ACC112 (cell line): ENCODE measurements around the gene ANKRD36B.
"Not testable (repeated sequence)": the region's sequence is repeated elsewhere in the genome, so short reads cannot be mapped to it uniquely, and the experiment has no call there.

Experiments used
- H2AFZ ChIP-seq: fragments of 200-600 bp; sonication (generic); one replicate; pipeline ENCODE4 v1.6.0; 2017; ENCODE audit warnings: antibody characterized with exemption, low read length; ENCODE audit not compliant: unreplicated experiment
- H3K27ac ChIP-seq: fragments of 200-600 bp; sonication (generic); 2 replicates; pipeline ENCODE4 v1.5.1; 2014; ENCODE audit warnings: low read depth, mild to moderate bottlenecking, antibody characterized with exemption, low read length, moderate library complexity
- H3K27me3 ChIP-seq: fragments of 200-600 bp; sonication (generic); 2 replicates; pipeline ENCODE4 v1.6.1; 2014; ENCODE audit warnings: mild to moderate bottlenecking, antibody characterized with exemption, low read length, moderate library complexity, mixed read lengths; ENCODE audit not compliant: insufficient read depth
- H3K36me3 ChIP-seq: fragments of 200-600 bp; sonication (generic); 2 replicates; pipeline ENCODE4 v1.6.1; 2016; ENCODE audit warnings: mild to moderate bottlenecking, antibody characterized with exemption, low read length, moderate library complexity, mixed read lengths; ENCODE audit not compliant: insufficient read depth
- H3K4me1 ChIP-seq: fragments of 200-600 bp; sonication (generic); one replicate; pipeline ENCODE4 v1.6.1; 2016; ENCODE audit warnings: low read length, mixed read lengths; ENCODE audit not compliant: insufficient read depth, unreplicated experiment, control insufficient read depth
- H3K4me3 ChIP-seq: fragments of 200-600 bp; sonication (generic); 2 replicates; pipeline ENCODE4 v1.5.1; 2014; ENCODE audit warnings: mild to moderate bottlenecking, low read depth, low read length
- H3K79me2 ChIP-seq: fragments of 200-600 bp; sonication (generic); one replicate; pipeline ENCODE4 v1.6.0; 2016; ENCODE audit warnings: low read length; ENCODE audit not compliant: control insufficient read depth, unreplicated experiment, insufficient read depth

Gene ANKRD36B

DNA sequence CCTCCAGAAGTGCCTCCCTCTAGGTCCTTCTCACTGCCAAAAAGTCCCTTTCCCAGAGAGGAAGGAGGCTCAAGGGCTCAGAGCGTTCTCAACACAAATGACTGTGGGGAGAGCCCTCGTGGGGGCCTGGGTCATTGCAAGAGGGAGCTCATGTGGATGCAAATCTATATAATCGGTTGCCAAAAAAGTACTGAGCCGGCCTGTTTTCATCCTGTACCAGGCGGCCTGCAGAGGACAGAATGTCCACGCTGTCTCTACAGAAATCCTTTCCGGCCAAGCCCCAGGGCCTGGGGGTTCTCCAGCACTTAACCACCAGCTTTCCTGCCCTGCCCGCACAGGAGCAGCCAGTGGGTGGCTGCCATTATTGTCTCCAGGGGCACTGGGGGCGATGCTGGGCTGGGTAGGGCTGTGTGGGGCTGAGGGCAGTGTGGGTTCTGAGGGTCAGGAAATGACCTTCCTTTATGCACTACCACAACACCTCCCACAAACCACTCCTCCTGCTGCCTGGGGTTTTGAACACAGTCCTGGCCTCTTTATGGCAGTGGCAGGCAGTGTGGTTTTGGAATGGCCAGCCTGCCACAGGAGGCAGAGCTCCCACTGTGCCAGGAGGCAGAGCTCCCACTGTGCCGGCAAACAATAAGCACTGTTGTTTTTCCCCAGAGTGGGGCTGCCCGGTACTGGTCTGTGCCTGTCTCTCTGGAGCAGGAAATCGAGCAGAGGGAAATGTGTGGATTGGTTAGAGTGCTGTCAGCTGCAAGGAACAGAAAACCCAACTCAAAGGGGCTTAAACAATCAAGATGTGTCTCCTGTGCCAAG, 16.1 kb upstream of the ANKRD36B start:
- not testable (repeated sequence) for H3K27me3 ChIP-seq, H3K27ac ChIP-seq, H3K79me2 ChIP-seq, H3K36me3 ChIP-seq, H2AFZ ChIP-seq, H3K4me1 ChIP-seq, H3K4me3 ChIP-seq

DNA sequence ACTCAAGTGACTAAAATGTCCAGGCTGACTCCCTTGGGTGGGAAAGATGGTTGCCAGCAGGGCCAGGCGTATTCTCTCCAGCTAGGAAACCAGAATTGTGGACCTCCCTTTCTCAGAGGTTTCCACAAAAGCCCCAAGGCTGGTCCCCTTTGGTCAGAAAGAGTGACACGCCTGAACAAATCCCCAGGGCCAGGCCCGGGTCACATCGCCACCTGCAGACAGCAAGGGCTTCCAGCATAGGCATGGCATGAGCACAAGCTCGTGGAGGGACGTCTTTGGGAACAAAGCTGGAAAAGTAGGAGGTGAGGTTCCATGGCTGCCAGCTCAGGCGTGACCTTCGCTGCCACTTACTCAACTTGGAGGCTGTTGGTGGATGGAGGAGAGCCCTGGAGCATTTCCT, 15.4 kb upstream of the ANKRD36B start:
- H3K27ac ChIP-seq, H3K36me3 ChIP-seq, H3K4me1 ChIP-seq, H3K79me2 ChIP-seq, H3K4me3 ChIP-seq, H3K27me3 ChIP-seq, H2AFZ ChIP-seq: not testable (repeated sequence)

DNA sequence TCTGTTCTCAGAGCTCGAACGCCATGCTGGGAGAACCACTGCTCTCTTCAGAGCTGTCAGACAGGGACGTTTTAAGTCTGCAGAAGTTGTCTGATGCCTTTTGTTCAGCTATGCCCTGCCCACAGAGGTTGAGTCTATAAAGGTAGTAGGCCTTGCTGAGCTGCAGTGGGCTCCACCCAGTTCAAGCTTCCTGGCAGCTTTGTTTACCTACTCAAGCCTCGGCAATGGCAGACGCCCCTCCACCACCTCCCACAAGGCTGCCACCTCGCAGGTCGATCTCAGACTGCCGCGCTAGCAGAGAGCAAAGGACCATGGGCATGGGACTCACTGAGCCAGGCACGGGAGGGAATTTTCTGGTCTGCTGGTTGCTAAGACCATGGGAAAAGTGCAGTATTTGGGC, 11.9 kb upstream of the ANKRD36B start:
- not testable (repeated sequence) for H2AFZ ChIP-seq, H3K36me3 ChIP-seq, H3K27ac ChIP-seq, H3K27me3 ChIP-seq, H3K4me1 ChIP-seq, H3K79me2 ChIP-seq, H3K4me3 ChIP-seq

DNA sequence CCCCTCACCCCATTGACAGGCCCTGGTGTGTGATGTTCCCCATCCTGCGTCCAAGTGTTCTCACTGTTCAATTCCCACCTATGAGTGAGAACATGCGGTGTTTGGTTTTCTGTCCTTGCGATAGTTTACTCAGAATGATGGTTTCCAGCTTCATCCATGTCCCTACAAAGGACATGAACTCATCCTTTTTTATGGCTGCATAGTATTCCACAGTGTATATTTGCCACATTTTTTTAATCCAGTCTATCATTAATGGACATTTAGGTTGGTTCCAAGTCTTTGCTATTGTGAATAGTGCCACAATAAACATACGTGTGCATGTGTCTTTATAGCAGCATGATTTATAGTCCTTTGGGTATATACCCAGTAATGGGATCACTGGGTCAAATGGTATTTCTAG, 6.5 kb upstream of the ANKRD36B start:
- H3K36me3 ChIP-seq, H3K27me3 ChIP-seq, H3K4me1 ChIP-seq, H3K27ac ChIP-seq, H3K79me2 ChIP-seq, H2AFZ ChIP-seq, H3K4me3 ChIP-seq: not testable (repeated sequence)

DNA sequence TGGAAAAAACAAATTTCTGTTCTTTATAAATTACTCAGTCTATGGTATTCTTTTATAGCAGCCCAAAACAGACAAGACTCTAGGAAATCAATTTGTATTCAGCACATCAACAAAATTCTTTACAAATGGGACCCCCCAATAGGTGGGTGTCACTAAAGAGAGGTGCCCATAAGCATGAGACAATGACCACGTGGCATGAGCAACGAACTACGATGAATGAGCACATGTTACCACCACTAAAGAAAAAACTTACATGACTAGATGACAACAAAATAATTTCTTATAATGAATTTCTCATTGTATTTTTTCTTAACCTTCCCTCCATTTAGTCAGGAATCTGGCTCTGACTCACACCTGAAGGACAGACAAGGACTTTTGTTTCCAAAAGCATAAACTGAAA, 3.8 kb upstream of the ANKRD36B start:
- H3K36me3 ChIP-seq, H2AFZ ChIP-seq, H3K27me3 ChIP-seq, H3K4me3 ChIP-seq, H3K4me1 ChIP-seq, H3K27ac ChIP-seq, H3K79me2 ChIP-seq: not testable (repeated sequence)

DNA sequence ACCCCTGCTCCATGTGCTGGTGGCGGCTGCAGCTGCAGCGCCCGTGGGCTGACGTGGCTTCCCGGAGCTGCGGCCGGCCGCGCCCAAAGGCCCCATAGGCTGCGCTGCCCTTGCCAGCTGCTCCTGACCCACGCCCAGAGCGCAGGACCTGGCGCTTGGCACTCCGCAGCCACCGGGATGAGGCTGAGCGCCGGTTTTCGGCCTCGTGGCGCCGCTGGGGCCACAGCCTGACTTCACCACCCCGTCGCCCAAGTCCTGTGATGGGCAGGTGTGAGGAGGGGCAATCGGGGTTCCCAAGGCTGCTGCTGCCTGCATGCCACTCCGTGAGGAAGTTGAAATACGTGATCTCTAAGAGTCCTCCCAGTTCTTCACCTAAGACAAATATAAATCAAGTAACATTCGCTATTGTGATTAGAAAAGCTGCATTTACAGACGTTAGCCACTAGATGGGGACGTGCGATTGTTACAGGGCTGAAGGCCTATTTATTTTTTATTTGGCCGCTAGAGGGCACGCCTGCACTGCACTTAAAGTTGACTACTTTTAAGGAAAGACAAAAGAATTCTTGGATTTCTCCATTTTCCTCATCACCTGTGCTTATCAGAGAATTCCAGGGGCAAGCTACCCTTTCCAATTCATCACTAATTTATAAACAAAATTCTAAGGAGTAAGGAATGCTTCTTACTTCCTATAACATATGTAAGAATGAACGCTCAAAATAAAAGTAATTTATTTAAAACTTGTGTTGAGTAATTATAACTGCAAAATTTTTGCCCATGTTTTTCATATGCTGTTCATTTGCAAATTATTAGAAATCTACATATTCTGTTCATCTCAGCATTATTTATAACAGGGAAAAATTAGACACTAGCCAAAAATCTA, 1.1 kb upstream of the ANKRD36B start:
- peak overlapping the region; percentile 75 for H3K27ac ChIP-seq
- H3K27me3 ChIP-seq, H3K79me2 ChIP-seq, H3K4me1 ChIP-seq, H3K36me3 ChIP-seq: not testable (repeated sequence)
- H2AFZ ChIP-seq = peak overlapping the region; percentile 84
- H3K4me3 ChIP-seq = peak overlapping the region; percentile 89

DNA sequence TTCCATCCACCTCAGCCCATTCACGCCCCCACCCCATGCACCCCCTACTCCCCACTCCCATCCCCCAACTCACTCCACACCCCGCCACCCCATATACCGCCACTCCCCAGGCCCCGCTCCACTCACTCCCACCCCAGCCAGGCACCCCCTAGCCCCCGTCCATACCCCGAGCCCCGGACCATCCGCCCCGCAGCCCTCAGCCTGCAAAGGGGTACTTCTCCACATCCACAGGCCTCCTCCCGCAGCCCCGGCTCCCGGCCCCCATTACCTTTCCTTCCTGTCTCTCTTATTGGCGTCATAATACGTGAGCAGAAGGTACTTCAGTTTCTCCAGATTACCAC, 450 bp downstream of the ANKRD36B start:
- H3K36me3 ChIP-seq = not testable (repeated sequence)

DNA sequence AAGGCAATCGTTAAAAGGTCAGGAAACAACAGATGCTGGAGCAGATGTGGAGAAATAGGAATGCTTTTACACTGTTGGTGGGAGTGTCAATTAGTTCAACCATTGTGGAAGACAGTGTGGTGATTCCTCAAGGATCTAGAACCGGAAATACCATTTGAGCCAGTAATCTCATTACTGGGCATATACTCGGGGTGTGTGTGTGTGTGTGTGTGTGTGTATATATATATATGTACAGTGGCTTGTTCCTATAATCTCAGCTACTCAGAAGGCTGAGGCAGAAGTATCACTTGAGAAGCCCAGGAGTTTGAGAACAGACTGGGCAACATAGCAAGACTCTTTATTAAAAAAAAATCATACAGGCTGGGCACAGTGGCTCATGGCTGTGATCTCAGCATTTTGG, 24.0 kb downstream of the ANKRD36B start:
- not testable (repeated sequence) for H3K79me2 ChIP-seq, H3K36me3 ChIP-seq, H3K27ac ChIP-seq, H3K4me3 ChIP-seq, H2AFZ ChIP-seq, H3K4me1 ChIP-seq, H3K27me3 ChIP-seq

More for the DNA sequence above, 450 bp downstream of the ANKRD36B start:
- H3K4me3 ChIP-seq = peak overlapping the region; percentile 88
- not testable (repeated sequence) for H3K27me3 ChIP-seq, H3K4me1 ChIP-seq, H3K79me2 ChIP-seq, H2AFZ ChIP-seq
- peak overlapping the region; percentile 41; the same call in 1 of the 2 replicates for H3K27ac ChIP-seq

DNA sequence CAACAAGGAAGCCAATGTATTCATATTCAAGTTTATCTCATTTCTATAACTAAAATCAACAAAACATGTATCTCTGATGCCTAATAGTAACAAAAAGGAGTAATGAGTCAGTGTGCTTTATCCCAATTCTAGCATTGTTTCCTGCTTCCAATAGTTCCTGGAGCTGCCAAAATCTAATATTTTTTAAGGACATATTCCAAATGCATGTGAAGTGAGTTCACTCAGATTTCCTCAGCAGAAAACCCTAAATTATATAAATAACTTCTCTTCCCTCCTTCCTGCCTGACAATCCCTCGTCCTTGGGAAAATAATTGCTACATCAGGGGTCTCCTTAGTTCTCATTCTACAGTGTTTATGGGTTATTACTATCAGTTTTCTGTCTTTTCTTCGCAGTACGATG, 37.3 kb downstream of the ANKRD36B start:
- not testable (repeated sequence) for H3K36me3 ChIP-seq, H3K27me3 ChIP-seq, H3K4me1 ChIP-seq, H3K4me3 ChIP-seq, H3K27ac ChIP-seq, H2AFZ ChIP-seq, H3K79me2 ChIP-seq

DNA sequence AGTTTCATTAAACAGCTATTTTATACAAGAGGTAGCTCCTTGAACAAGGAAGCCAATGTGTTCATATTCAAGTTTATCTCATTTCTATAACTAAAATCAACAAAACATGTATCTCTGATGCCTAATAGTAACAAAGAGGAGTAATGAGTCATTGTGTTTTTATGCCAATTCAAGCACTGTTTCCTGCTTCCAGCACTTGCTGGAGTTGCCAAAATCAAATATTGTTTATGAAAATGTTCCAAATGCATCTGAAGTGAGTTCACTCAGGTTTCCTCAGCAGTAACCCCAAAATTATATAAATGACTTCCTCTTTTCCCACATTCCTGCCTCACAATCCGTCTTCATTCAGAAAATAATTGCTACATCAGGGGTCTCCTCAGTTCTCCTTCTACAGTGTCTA, 39.2 kb downstream of the ANKRD36B start:
- not testable (repeated sequence) for H3K27me3 ChIP-seq, H3K36me3 ChIP-seq, H3K4me3 ChIP-seq, H3K4me1 ChIP-seq, H2AFZ ChIP-seq, H3K79me2 ChIP-seq
- peak overlapping the region; percentile 29; the same call in 1 of the 2 replicates for H3K27ac ChIP-seq

DNA sequence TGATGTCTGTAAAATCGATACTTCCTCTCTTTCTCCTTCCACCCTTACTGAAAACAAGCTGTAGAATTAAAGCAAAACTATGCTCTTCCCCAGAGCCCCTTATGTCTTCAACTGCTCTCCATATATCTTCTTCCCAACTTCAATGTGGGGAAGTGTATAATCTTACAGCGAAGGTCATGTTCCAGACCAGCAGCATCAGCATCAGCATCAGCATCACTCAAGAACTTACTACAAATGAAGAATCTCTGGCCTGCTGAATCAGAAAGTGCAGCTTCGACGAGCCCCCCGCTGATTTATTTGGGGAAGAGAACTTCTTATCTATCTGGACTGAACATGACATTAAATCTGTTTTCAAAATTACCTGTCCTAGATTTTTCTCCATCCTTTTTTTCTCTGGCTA, 40.6 kb downstream of the ANKRD36B start:
- not testable (repeated sequence) for H3K4me3 ChIP-seq, H3K27me3 ChIP-seq, H3K27ac ChIP-seq, H3K4me1 ChIP-seq, H3K36me3 ChIP-seq, H2AFZ ChIP-seq, H3K79me2 ChIP-seq
